ENCODE measurements around the gene FGF14.

FGF14 gene

DNA sequence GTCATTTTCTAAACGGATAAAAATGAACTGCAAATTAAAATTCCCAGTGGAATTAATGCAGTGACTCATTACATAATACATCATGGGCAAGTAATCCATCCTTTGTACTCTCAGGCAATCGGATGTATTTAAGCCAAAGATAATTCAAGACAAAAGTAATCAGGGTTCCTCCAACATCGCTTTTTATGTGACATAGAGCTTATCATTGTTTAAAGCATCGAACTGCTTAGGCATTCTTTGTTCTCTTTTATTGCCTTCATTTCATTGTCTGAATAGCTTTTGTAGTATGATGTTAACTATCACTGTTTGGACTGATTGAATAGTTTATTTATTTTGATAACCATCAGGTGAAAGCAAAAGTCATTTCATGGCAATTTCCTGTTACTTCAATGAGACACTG, 740.0 kb downstream of the FGF14 start:
- DNase-seq (ENCODE audit: low spot score) = no peak
